ENCODE data around the gene LIPT1. TPM values are rescaled to one million over a fixed set of nuclear protein-coding genes. Genes with fewer than 3 reads are reported as not detected.
"Not testable (repeated sequence)": the region's sequence is repeated elsewhere in the genome, so short reads cannot be mapped to it uniquely, and the experiment has no call there.

LIPT1 gene
- total RNA-seq, 1 donor from 2014 or later = 3.3 TPM

DNA sequence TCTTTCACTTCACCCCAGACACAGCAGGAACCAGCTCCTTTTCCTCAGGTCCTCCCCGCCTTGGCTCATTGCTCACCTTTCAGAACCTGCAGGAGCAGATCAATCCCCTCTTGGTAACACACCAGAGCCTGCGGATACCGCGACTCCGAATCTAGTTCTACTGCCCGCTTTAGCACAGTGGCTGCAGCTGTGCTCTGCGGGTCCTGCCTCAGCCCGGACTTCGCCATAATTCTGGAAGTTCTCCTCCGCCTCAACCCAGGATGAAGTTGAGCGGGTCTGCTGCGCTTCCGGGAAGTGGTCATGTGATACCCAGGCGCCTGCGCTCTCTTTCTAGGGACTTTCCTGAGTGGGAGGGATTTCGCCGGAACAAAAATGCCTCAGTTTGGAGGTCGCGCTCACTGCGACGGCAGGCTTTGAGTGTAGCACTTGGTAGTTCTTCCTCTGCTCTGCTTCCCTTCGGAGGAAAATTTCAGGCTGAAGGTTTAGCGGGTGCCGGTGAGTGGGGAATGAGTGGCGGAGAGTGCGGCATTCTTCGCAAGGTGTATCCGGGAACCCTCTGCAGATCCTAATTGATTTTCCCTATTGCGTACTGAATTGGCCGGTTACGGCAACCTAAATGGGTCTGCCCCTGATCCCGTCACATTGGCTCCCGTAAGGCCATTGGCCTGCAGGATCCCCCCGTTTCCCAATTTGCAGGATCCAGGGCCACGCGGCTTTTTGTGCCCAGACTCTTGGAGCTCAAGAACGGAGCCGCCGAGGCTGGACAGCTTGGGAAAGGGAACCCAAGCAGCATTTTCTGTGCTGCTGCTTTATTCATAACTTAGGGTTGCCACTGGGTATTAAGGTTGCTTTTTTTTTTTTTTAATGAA is 26.2 kb downstream of the LIPT1 start, which contains the start of the genes MITD1 and MRPL30:
Gene MITD1 (minus strand): TSS at position 304 of the 869 bp plus-strand sequence. CDS start 77 bp downstream, at position 227.
Gene MRPL30 (plus strand): TSS at position 430 of the 869 bp plus-strand sequence. CDS start 5,020 bp downstream, outside the sequence.
- peak; percentile 97 for ATAC-seq

DNA sequence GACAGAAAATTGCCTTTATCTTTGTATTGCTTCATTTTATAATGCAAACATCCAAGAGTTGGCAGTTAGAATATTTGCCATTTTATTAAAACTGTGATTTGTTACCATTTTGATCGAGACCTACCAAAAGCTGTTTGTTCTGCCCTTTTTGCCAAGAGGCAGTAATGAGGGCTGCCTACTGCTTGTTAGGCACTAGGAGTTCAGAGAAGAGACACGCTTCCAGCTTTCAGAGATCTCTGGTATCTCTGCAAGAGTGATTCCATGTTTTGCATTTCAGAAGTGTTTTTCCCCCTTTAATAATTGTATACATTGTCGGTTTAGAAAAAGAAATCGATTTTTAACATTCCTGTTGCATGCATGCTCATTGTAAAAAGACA is 26.8 kb downstream of the LIPT1 start:
- ATAC-seq = no peak

DNA sequence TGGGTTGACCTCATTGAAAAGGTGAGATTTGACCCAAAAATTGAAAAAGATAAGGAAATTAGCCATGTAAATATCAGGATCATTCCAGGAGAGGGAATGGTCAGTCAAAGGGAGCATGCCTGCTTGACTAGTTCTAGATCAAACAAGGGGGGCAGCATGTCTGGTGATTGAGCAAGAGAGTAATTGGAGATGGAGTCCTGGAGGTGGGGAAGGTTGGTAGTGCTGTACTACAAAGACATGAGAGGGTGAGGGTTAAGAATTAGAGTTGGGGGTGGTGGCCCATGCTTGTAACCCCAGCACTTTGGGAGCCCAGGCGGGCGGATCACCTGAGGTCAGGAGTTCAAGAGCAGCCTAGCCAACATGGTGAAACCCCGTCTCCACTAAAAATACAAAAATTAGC is 28.3 kb downstream of the LIPT1 start:
- no peak for ATAC-seq

DNA sequence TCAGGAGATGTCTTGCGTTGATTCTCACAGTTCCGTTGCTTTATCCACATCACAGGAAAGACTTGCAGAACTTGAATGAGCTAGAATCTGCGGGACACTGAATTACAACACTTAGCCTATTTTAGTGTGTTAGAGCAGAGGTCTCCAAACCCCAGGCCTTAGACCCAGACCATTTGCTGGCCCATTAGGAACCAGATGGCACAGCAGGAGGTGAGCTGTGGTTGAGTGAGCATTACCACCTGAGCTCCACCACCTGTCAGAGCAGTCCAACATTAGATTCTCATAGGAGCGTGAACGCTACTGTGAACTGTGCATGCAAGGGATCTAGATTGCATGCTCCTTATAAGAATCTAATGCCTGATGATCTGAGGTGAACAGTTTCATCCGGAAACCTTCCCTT is 30.0 kb downstream of the LIPT1 start:
- ATAC-seq = no peak

DNA sequence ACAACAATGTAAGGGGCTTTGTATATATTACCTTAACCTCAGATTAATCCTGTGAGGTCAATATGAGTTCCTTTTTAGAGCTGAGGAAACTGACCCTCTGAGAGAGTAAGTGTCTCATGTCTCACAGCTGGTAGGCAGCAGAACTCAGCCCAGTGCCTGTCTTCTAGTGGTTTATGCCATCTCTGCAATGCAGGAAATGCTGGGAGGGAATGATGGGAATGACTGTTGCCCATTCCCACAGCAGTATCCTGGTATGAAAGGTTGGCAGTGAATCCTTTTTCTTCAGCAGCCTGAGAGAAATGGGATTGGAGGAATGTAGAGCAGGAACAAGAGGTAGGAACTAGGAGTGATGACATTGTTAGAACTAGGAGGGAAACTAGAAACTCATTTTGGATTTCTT is 32.2 kb downstream of the LIPT1 start:
- no peak for ATAC-seq

DNA sequence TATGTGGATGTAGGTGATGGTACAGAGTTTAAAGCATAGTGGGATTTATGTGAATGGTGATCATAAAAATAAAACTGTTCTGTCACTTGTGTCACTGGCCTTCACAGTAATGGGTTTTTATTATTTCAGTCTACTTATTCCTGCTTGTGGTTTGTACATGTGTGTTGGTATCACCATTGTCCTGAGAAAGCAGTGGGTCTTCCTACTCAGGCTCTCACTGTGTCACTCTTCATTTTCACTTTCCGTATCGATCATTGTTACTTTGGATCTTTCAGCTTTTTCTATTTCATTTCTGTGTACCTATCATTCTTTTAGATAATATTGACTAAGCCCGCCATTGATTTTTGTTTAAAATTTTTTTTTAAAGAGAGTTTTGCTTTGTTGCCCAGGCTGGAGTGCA is 33.6 kb downstream of the LIPT1 start:
- ATAC-seq = no peak

DNA sequence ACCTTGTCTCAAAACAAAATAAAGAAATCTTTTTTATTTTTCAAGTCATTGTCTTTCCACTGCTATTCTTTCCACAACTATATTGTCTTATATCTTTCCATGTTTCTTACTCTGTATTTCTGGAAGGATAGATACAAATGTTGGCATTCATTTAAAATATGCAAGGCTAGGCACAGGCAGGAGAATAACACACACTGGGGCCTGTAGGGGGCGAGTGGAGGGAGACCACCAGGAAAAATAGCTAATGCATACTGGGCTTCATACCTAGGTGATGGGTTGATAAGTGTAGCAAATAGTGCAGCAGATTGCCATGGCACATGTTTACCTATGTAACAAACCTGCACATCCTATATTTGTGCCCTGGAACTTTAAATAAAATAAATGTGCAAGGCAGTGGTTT is 35.8 kb downstream of the LIPT1 start:
- ATAC-seq = no peak

DNA sequence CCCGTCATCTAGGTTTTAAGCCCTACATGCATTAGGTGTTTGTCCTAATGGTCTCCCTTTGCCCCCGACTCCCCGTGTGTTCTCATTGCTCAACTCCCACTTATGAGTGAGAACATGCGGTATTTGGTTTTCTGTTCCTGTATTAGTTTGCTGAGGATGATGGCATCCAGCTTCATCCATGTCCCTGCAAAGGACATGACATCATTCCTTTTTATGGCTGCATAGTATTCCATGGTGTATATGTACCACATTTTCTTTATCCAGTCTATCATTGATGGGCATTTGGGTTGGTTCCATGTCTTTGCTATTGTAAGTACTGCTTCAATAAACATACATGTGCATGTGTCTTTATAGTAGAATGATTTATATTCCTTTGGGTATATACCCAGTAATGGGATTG is 37.6 kb downstream of the LIPT1 start:
- not testable (repeated sequence) for ATAC-seq

DNA sequence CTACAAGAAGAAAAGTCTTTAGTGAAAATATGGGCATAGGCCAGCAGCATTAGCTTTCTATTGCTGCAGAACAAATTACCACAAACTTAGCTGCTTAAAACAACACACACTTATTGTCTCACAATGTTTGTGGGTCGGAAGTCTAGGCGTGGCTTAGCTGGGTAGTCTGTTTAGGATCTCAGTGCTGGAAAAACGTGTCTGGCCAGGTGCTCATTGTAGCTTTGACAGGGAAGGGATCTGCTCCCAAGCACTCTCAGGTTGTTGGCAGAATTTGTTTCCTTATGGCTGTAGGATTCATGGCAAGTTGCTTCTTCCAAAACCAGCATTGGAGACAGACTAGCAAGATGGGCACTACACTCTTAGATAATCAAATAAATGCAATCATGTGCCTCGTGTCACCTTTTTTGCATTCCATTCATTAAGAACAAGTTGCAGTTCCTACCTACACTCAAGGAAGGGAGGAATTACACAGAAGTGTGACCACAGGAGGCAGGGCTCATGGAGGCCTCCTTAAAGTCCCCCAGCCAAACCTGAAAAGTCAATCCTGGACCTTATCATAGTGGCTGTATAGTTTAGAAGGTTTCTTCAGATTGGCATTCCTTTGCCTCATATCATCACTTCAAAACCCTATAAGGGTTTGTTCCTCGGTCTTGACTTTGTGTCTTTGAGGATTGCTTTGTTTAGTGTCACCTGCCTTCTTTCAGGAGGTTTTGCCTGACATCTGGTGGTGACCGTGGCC is 43.5 kb downstream of the LIPT1 start:
- peak; percentile 92 for ATAC-seq

DNA sequence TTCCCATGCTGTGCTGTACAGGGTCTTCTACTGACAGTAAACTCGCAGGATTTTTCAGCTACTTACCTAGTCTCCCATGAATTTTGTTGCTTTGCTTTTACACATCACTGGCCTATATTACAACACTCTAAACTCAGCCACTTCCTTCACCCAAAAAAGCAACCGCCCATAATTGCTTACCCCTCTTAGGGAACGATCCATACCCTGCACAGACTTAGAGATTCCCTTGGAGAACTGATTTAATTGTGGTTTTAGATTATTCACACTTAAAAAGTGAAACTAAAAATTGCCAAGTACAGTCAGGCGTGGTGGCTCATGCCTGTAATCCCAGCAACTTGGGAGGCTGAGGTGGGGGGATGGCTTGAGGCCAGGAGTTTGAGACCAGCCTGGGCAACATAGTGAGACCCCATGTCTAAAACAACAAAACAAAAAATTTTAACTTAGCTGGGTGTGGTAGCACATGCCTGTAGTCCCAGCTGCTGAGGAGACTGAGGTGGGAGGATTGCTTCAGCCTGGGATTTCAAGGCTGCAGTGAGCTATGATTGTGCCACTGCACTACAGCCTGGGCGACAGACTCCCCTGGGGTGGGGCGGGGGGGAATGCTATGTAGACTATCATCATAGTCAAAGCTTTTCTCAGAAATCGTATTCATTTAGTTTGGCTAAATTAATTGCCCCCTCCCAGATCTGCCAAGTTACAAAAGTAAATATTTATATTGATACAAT is 45.5 kb downstream of the LIPT1 start:
- ATAC-seq = no peak

DNA sequence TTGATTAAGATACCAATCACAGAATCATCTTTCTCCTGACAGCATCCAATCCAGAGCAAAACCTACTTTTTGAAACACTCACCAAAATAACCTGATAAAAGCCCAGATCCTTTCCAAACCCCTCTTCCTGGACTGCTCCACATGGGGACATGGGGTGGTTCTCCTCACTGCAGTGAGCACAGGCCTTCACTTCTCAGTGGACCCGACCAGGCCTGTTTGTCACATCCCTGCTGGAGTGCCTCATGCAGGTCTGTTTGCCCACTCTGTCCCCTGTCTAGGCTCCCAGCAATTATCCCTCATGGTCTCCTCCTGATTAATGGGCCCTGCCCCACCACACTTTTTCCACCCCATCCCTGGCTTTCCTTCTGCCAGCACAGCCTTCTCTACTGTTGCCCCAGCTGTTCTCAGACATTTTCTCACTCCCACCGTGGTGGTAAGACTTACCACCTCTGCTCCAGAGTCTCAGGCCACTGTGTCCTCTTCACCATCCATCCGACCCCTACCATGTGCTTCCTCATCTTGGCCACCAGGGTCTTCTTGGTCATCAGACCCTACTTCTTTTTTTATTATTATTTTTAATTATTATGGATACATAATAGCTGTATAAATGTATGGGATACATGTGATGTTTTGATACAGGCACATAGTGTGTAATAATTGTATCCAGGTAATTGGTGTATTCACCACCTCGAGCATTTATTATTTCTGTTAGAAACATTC is 47.4 kb downstream of the LIPT1 start:
- no peak for ATAC-seq

DNA sequence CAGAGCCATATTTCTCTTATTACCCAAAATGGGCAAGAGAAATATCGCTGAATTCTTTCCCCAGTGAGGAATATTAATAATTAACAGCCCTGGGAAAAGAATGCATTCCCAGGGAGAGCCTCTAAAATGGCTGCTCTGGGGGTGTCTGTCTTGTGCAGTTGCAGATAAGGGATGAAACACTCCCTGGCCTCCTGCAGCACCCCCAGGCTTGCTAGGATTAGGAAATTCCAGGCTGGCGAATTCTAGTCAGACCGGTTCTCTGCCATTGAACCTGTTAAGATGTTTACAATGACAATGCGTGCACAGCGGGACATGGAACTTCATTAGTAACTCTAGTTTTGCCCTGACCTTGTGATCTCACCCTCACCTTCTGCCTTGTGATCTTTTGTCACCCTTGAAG is 50.7 kb downstream of the LIPT1 start:
- no peak for ATAC-seq

Other genes with a start within 250 kb of the LIPT1 start
- 6.6 TPM for gene CRACDL, start 218.7 kb upstream of the LIPT1 start, total RNA-seq
- gene C2orf15, start 13.3 kb upstream of the LIPT1 start, total RNA-seq = 1.9 TPM
- gene TSGA10, start within 50 bp of the LIPT1 start, total RNA-seq = 2.8 TPM
- 19.0 TPM for gene MITD1, start 26.1 kb downstream of the LIPT1 start, total RNA-seq
- gene MRPL30, start 26.2 kb downstream of the LIPT1 start, total RNA-seq = 25.7 TPM
- gene LYG2, start 100.7 kb downstream of the LIPT1 start, total RNA-seq = not detected
- gene LYG1, start 146.2 kb downstream of the LIPT1 start, total RNA-seq = 0.20 TPM
- gene TXNDC9, start 181.4 kb downstream of the LIPT1 start, total RNA-seq = 25.6 TPM
- gene EIF5B, start 182.4 kb downstream of the LIPT1 start, total RNA-seq = 24.7 TPM